Measurements from ENCODE around the gene ITPKB.

DNA sequence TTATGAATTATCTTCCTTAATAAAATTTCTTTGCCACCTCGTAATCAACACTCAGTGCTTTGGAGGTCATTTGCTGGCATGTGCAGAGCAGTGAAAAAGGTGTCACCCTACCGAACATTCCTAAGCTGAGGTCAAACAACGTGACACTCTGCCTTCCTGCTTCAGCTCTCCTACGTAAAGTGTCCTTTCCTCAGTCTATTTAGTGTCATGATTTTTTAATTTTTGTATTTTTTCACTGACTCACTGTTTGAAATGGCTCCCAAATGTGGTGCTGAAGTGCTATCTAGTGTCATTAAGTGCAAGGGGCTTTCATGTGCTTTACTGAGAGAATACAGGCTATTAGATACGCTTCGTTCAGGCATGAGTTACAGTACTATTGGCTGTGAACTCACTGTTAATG lies 37.0 kb upstream of the ITPKB start:
- TF ChIP-seq, protein P1, sequence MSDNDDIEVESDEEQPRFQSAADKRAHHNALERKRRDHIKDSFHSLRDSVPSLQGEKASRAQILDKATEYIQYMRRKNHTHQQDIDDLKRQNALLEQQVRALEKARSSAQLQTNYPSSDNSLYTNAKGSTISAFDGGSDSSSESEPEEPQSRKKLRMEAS (IDR thresholded peaks at IDR 0.05), result no peak
- no peak for TF ChIP-seq ZBTB7A (IDR thresholded peaks at IDR 0.05; ENCODE audit: low read depth)
- TF ChIP-seq REST (IDR thresholded peaks at IDR 0.05; ENCODE audit: low read depth), result no peak
- no peak for TF ChIP-seq NFIC (IDR thresholded peaks at IDR 0.05)
- TF ChIP-seq RAD21 (IDR thresholded peaks at IDR 0.05; ENCODE audit: low read depth), result no peak
- no peak for TF ChIP-seq EP300 (IDR thresholded peaks at IDR 0.05; ENCODE audit: borderline replicate concordance)
- no peak for TF ChIP-seq USF1 (IDR thresholded peaks at IDR 0.05)
